ENCODE data around the gene DICER1.

DICER1 gene

GRCh38 chr14:95125221-95125620 is 32.1 kb downstream of the DICER1 start:
- no peak for DNase-seq (ENCODE audit: low spot score)

GRCh38 chr14:95123891-95124579 is 33.3 kb downstream of the DICER1 start:
- no peak for DNase-seq (ENCODE audit: low spot score)

GRCh38 chr14:95122621-95122945 is 34.7 kb downstream of the DICER1 start:
- DNase-seq (ENCODE audit: low spot score): no peak

- no peak for DNase-seq (ENCODE audit: low spot score)
These were observed 35.3 kb downstream of the DICER1 start for GRCh38 chr14:95121911-95122620.

- no peak for DNase-seq (ENCODE audit: low spot score)
These were observed 38.0 kb downstream of the DICER1 start for GRCh38 chr14:95119336-95119735.

- no peak for DNase-seq (ENCODE audit: low spot score)
These were observed 39.2 kb downstream of the DICER1 start for GRCh38 chr14:95117937-95118721.

- DNase-seq (ENCODE audit: low spot score): no peak
These were observed 43.9 kb downstream of the DICER1 start for GRCh38 chr14:95113476-95113875.

- no peak for DNase-seq (ENCODE audit: low spot score)
These were observed 45.7 kb downstream of the DICER1 start for GRCh38 chr14:95111507-95112164.

GRCh38 chr14:95110178-95110577 is 47.2 kb downstream of the DICER1 start:
- no peak for DNase-seq (ENCODE audit: low spot score)

GRCh38 chr14:95107711-95108110 is 49.6 kb downstream of the DICER1 start:
- no peak for DNase-seq (ENCODE audit: low spot score)

- peak; percentile 81 for DNase-seq (ENCODE audit: low spot score)
These were observed 50.4 kb downstream of the DICER1 start for GRCh38 chr14:95106971-95107370.

GRCh38 chr14:95104911-95105310 is 52.4 kb downstream of the DICER1 start:
- no peak for DNase-seq (ENCODE audit: low spot score)

GRCh38 chr14:95102680-95103044 is 54.7 kb downstream of the DICER1 start:
- DNase-seq (ENCODE audit: low spot score): no peak

- no peak for DNase-seq (ENCODE audit: low spot score)
These were observed 55.3 kb downstream of the DICER1 start for GRCh38 chr14:95101736-95102679.

- peak; percentile 63 for DNase-seq (ENCODE audit: low spot score)
These were observed 58.2 kb downstream of the DICER1 start for GRCh38 chr14:95098984-95099599.

GRCh38 chr14:95097385-95097784 is 59.9 kb downstream of the DICER1 start:
- DNase-seq (ENCODE audit: low spot score): no peak

- no peak for DNase-seq (ENCODE audit: low spot score)
These were observed 60.9 kb downstream of the DICER1 start for GRCh38 chr14:95096476-95096875.

- no peak for DNase-seq (ENCODE audit: low spot score)
These were observed 61.3 kb downstream of the DICER1 start for GRCh38 chr14:95095996-95096395.

- no peak for DNase-seq (ENCODE audit: low spot score)
These were observed 64.6 kb downstream of the DICER1 start for GRCh38 chr14:95092723-95093122.

GRCh38 chr14:95091581-95091980 is 65.7 kb downstream of the DICER1 start:
- no peak for DNase-seq (ENCODE audit: low spot score)

- no peak for DNase-seq (ENCODE audit: low spot score)
These were observed 68.7 kb downstream of the DICER1 start for GRCh38 chr14:95088665-95089064.

Data from RKO (cell line).